Astrocyte (in vitro differentiated cells and primary cell): ENCODE results near the gene RBM24. TPM values are rescaled to one million over a fixed set of nuclear protein-coding genes. Genes with fewer than 3 reads are reported as not detected.
A peak's percentile ranks its signal among the peaks of the same experiment; 100 is the strongest.
"Not testable (repeated sequence)": the region's sequence is repeated elsewhere in the genome, so short reads cannot be mapped to it uniquely, and the experiment has no call there.

Source experiments
- DNase-seq: peaks from one replicate; pipeline ENCODE4 v3.0.0-alpha.2; 2010; ENCODE audit warnings: low read depth
- FAIRE-seq: peaks from 2 replicates; lab custom pipeline; 2011; peaks lifted over from hg19 to GRCh38; lab: Jason Lieb, UNC
- H2AFZ ChIP-seq: 2 replicates; pipeline ENCODE4 v1.6.0; 2012; ENCODE audit warnings: low read depth, low read length, inconsistent platforms
- H3K27ac ChIP-seq: 2 replicates; pipeline ENCODE4 v1.5.1; 2011; ENCODE audit warnings: low read depth, low read length, inconsistent platforms
- H3K27me3 ChIP-seq: 2 replicates; pipeline ENCODE4 v1.6.0; 2011; ENCODE audit warnings: low read length, inconsistent platforms; ENCODE audit not compliant: insufficient read depth
- H3K36me3 ChIP-seq: 2 replicates; pipeline ENCODE4 v1.5.1; 2011; ENCODE audit warnings: low read length, inconsistent platforms; ENCODE audit not compliant: insufficient read depth
- H3K4me1 ChIP-seq: 2 replicates; pipeline ENCODE4 v1.5.1; 2011; ENCODE audit warnings: low read length, inconsistent platforms; ENCODE audit not compliant: insufficient read depth
- H3K4me2 ChIP-seq: 2 replicates; pipeline ENCODE4 v1.6.0; 2012; ENCODE audit warnings: low read length, inconsistent platforms
- H3K4me3 ChIP-seq: 2 replicates; pipeline ENCODE4 v1.5.1; 2011; ENCODE audit warnings: low read depth, mild to moderate bottlenecking, low read length, inconsistent platforms; ENCODE audit not compliant: insufficient read depth
- H3K79me2 ChIP-seq: 2 replicates; pipeline ENCODE4 v1.6.0; 2012; ENCODE audit warnings: mild to moderate bottlenecking, low read length, inconsistent platforms; ENCODE audit not compliant: insufficient read depth
- H3K9ac ChIP-seq: 2 replicates; pipeline ENCODE4 v1.6.0; 2012; ENCODE audit warnings: mild to moderate bottlenecking, low read length, inconsistent platforms
- H3K9me3 ChIP-seq: 2 replicates; pipeline ENCODE4 v1.5.1; 2012; ENCODE audit warnings: low read depth, mild to moderate bottlenecking, low read length, inconsistent platforms; ENCODE audit not compliant: insufficient read depth
- H4K20me1 ChIP-seq: 2 replicates; pipeline ENCODE4 v1.6.0; 2012; ENCODE audit warnings: low read length, inconsistent platforms; ENCODE audit not compliant: insufficient read depth
- H3K27ac Mint-ChIP-seq: one replicate; pipeline ENCODE4 v1.8.0; 2021; ENCODE audit warnings: mild to moderate bottlenecking, mixed read lengths; ENCODE audit not compliant: unreplicated experiment
- H3K27me3 Mint-ChIP-seq: one replicate; pipeline ENCODE4 v1.8.0; 2021; ENCODE audit warnings: low read depth, mixed read lengths; ENCODE audit not compliant: unreplicated experiment
- H3K36me3 Mint-ChIP-seq: one replicate; pipeline ENCODE4 v1.8.0; 2021; ENCODE audit warnings: low read depth, mixed read lengths; ENCODE audit not compliant: unreplicated experiment
- H3K4me1 Mint-ChIP-seq: one replicate; pipeline ENCODE4 v1.8.0; 2021; ENCODE audit warnings: low read depth, mixed read lengths; ENCODE audit not compliant: unreplicated experiment
- H3K4me3 Mint-ChIP-seq: one replicate; pipeline ENCODE4 v1.8.0; 2021; ENCODE audit warnings: mild to moderate bottlenecking, moderate library complexity, mixed read lengths; ENCODE audit not compliant: unreplicated experiment
- H3K9me3 Mint-ChIP-seq: one replicate; pipeline ENCODE4 v1.8.0; 2021; ENCODE audit warnings: mild to moderate bottlenecking, mixed read lengths; ENCODE audit not compliant: unreplicated experiment
- EZH2 ChIP-seq: IDR thresholded peaks from 2 replicates; pipeline ENCODE4 v1.6.1; 2012; ENCODE audit warnings: mild to moderate bottlenecking, low read length, inconsistent platforms; ENCODE audit not compliant: insufficient read depth
- total RNA-seq: library from RNA; stranded (reverse); gene quantifications from 2 replicates; pipeline ENCODE4 v1.2.1, GENCODE V29; 2021
- TF ChIP-seq, protein P1 (sequence below): IDR thresholded peaks from 2 replicates; pipeline ENCODE4 v1.5.1; 2011; ENCODE audit warnings: low read depth, mild to moderate bottlenecking, inconsistent platforms, low read length, moderate library complexity; ENCODE audit not compliant: insufficient read depth

Gene RBM24
- total RNA-seq, 1 donor from 2014 or later, result 22.7 TPM

DNA sequence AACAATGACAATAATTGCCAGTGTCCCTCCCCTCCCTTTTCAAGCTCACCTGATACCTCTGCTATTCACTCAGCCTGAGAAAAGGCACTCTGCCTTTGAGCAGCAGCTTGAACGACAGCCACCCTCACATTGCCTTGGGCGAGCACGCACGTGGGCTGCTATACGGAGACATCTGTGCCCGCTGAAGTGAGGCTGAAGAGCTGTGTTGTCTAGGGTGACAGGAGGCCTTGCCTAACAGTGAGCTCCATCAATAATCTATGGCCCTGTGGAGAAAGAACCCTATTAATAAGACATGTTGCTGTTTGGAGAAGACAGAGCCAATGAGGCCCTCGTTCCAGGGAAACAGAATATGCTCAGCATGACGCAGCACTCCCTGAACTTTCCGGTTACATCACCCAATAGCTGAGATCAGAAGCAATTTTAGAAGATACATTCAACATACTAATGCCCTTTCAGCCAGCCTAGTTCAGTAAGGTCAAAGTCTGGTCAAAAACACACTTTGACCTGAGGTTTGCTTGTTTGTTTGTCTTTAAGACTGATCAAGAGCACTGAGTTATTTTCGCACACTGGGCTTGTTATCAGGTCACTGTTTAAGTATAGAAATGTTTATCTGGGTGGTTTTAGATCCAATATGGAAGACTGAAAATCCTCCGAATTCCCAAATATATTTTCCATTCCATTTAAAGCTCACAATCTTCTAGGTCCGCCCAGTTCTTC is 30.6 kb downstream of the RBM24 start:
- no peak overlapping the region for H3K27ac Mint-ChIP-seq
- no peak overlapping the region for H3K27ac ChIP-seq

DNA sequence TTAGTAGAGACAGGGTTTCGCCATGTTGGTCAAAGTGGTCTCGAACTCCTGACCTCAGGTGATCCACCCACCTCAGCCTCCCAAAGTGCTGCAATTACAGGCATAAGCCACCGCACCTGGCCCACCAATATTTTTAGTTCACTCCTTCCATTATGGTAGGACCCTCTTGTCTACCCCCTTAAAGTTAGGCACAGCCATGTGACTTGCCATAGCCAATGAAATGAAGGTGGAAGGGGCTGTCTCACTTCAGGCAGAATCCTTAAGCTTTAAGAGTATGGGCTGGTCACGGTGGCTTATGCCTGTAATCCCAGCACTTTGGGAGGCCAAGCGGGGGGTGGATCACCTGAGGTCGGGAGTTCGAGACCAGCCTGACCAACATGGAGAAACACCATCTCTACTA is 32.1 kb downstream of the RBM24 start:
- H4K20me1 ChIP-seq, H3K9me3 ChIP-seq, H3K4me3 Mint-ChIP-seq, H3K27ac ChIP-seq, H3K9ac ChIP-seq, H3K36me3 ChIP-seq, H3K4me2 ChIP-seq, H3K27me3 ChIP-seq, H3K4me3 ChIP-seq, H3K36me3 Mint-ChIP-seq, H3K4me1 Mint-ChIP-seq, FAIRE-seq, DNase-seq, H3K4me1 ChIP-seq, H3K27ac Mint-ChIP-seq, H3K9me3 Mint-ChIP-seq, H2AFZ ChIP-seq, H3K79me2 ChIP-seq, H3K27me3 Mint-ChIP-seq: not testable (repeated sequence)

More for the DNA sequence above, 30.6 kb downstream of the RBM24 start:
- H3K27me3 Mint-ChIP-seq, result no peaks in the 10 kb centered on the region
- no peak overlapping the region for H3K4me3 ChIP-seq
- H3K36me3 ChIP-seq, result no peaks in the 10 kb centered on the region
- H3K36me3 Mint-ChIP-seq, result no peaks in the 10 kb centered on the region
- peaks cover 8% of the 10 kb centered on the region for H3K4me1 ChIP-seq
- H3K9ac ChIP-seq, result no peak overlapping the region
- no peaks in the 10 kb centered on the region for H3K79me2 ChIP-seq
- H3K9me3 ChIP-seq, result no peaks in the 10 kb centered on the region
- TF ChIP-seq EZH2, result no peak
- TF ChIP-seq, protein P1, sequence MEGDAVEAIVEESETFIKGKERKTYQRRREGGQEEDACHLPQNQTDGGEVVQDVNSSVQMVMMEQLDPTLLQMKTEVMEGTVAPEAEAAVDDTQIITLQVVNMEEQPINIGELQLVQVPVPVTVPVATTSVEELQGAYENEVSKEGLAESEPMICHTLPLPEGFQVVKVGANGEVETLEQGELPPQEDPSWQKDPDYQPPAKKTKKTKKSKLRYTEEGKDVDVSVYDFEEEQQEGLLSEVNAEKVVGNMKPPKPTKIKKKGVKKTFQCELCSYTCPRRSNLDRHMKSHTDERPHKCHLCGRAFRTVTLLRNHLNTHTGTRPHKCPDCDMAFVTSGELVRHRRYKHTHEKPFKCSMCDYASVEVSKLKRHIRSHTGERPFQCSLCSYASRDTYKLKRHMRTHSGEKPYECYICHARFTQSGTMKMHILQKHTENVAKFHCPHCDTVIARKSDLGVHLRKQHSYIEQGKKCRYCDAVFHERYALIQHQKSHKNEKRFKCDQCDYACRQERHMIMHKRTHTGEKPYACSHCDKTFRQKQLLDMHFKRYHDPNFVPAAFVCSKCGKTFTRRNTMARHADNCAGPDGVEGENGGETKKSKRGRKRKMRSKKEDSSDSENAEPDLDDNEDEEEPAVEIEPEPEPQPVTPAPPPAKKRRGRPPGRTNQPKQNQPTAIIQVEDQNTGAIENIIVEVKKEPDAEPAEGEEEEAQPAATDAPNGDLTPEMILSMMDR, result no peak
- no peaks in the 10 kb centered on the region for H3K27me3 ChIP-seq
- H3K4me2 ChIP-seq, result peak overlapping the region; percentile 5
- no peaks in the 10 kb centered on the region for H4K20me1 ChIP-seq
- H3K9me3 Mint-ChIP-seq, result peaks cover 6% of the 10 kb centered on the region
- H3K4me3 Mint-ChIP-seq, result no peak overlapping the region
- H3K4me1 Mint-ChIP-seq, result no peaks in the 10 kb centered on the region
- FAIRE-seq (peak; percentile 56), DNase-seq (no peak)
- H2AFZ ChIP-seq, result peak overlapping the region; percentile 77

DNA sequence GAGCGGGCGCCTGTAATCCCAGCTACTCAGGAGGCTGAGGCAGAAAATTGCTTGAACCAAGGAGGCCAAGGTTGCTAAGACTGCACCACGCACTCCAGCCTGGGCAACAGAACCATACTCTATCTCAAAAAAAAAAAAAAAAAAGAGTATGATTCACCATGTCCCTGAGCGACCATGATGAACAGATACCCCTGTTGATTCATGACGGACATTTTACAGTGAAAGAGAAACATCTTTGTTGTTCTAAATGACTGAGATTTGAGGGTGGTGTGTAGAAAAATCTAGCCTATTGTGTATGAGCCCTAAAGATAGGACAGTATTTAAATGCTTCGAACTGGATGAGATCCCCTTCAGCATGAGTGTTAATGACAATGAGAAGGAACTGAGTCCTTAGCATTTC is 32.8 kb downstream of the RBM24 start:
- no peak overlapping the region for H3K4me3 ChIP-seq
- no peak overlapping the region for H3K4me2 ChIP-seq
- DNase-seq (no peak), FAIRE-seq (no peak)
- H3K9me3 Mint-ChIP-seq, result peaks cover 8% of the 10 kb centered on the region
- H3K9me3 ChIP-seq, result no peaks in the 10 kb centered on the region
- no peaks in the 10 kb centered on the region for H3K27me3 Mint-ChIP-seq
- H3K27ac ChIP-seq, result no peak overlapping the region
- H3K4me1 ChIP-seq, result peaks cover 8% of the 10 kb centered on the region
- H3K4me1 Mint-ChIP-seq, result no peaks in the 10 kb centered on the region
- H4K20me1 ChIP-seq, result no peaks in the 10 kb centered on the region
- no peak overlapping the region for H3K4me3 Mint-ChIP-seq
- H3K36me3 Mint-ChIP-seq, result no peaks in the 10 kb centered on the region
- H3K36me3 ChIP-seq, result no peaks in the 10 kb centered on the region
- no peak overlapping the region for H3K27ac Mint-ChIP-seq
- no peak overlapping the region for H3K9ac ChIP-seq
- H3K79me2 ChIP-seq, result no peaks in the 10 kb centered on the region
- TF ChIP-seq, protein P1, result no peak
- no peak for TF ChIP-seq EZH2
- H3K27me3 ChIP-seq, result no peaks in the 10 kb centered on the region
- no peak overlapping the region for H2AFZ ChIP-seq
